ENCODE results near the gene MS4A18.

GRCh38 chr11:60680455-60681119, 43.9 kb upstream of the MS4A18 start:
- TF ChIP-seq CTCF (IDR thresholded peaks at IDR 0.05) (no peak), POLR2AphosphoS5 (IDR thresholded peaks at IDR 0.05) (no peak)
